GM18873 (cell line): Measurements from ENCODE around the gene EHMT2.
"Not testable (repeated sequence)": the region's sequence is repeated elsewhere in the genome, so short reads cannot be mapped to it uniquely, and the experiment has no call there.

Source experiments
- ATAC-seq: cut with Tn5 transposase; IDR thresholded peaks from one replicate; pipeline ENCODE4 v1.9.1; 2021; ENCODE audit warnings: mild to moderate bottlenecking, moderate library complexity, moderate number of reproducible peaks; ENCODE audit not compliant: unreplicated experiment, low FRiP score

EHMT2 gene

DNA sequence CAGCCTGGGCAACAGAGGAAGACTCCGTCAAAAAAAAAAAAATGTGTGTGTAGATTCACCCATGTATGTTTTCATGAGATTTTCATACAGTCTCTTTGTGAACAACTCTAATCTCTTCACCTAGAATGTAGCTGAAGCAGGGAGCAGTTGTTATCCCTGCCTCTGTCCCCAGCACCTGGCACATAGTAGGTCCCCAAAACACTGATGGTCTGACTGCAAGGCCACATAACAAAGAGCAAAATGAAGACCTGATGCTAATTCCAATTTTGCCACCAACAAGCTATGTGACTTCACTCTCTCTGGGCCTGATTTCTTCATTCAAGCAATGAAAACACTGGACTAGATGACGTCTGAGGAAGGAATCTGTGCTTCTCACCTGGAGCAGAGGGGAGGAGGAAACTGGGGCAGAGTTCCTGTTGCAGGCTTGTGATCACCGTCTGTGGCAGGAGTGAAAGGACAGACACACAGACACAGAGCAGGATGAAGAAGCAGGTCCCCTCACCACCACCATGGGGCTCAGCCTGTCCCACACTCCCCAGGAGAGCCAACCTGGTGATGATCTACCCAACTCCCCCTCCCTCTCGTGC, 23.3 kb downstream of the EHMT2 start:
- ATAC-seq: no peak

DNA sequence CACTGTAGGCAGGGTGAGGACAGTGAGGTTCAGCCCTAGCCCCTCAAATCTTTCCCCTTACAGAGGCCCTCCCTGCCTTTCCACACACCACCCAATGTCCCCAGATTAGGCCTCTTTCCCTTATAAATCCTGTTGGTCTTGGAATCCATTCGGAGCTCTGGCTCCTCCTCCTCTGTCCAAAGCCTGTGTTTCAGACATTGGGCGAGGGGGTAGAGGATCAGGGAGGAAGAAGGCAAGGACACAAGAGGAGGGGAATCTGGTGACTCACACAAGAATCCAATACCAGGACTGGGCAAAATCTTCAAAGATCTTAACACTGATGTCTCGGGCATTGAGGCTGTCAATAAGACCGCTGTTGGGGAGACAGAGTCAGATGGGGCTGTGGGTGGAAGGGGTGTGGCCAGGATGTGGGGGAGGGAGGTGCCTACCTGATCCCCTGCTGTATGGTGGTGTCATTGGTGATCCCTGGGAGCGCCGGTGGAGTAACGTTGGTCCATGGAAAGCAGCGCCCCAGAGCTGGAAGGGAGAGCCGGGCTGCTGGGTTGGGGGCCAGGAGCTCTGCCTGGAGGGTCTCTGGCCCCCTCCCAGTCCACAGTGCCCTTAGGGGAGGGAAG, 26.3 kb downstream of the EHMT2 start:
- no peak for ATAC-seq

DNA sequence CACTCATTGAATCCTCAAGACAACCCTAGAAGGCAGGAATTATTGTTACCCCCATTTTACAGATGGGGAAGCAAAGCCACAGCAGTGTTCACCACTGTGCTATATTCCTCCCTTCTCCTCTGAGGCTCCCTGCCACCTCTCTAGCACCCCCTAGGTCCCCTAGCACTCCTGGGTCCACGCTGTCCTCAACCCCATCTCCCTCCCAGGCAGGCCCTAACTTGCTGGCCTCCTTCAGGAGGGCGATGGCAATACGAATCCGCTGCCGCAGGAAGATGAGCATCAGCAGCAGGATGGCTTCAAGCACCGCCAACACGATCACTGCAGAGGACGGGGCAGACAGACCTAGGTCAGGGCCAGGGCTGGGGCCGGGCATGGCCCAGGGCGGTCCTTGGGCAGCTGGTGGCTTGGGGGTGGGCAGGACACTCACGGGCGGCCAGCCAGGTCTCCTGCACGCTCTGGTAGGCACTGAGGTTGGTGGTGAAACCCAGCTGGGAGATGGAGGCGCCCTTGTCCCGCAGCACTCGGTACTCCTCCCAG, 27.0 kb downstream of the EHMT2 start:
- ATAC-seq: no peak

DNA sequence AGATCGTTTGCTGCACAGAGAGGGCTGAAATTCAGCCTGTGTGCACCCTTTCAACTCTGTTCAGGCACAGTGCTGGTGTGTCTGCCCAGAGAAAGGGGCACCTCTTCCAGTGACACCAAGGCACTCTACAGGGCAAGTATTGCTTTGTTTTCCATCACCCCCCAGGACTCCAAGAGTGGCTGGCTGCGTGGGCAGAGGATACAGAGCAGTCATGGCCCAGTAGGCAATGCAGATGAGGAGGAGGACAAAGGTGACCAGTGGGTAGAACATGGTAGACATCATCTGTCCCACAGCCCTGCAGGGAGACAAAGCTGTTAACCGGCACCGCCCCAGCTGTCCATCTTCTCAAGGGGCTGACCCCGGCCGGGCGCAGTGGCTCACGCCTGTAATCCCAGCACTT, 28.2 kb downstream of the EHMT2 start:
- ATAC-seq: no peak

DNA sequence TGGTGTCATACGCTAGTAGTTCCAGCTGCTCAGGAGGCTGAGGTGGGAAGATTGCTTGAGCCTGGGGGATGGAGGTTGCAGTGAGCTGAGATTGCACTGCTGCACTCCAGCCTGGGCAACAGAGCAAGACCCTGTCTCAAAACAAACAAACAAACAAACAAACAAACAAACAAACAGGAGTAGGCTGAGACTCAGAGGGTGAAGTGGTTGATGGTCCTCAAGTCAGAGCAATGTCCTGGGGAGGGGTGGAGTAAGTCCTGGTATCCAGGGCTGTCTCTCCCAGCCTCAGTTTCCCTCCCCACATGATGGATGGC, 28.9 kb downstream of the EHMT2 start:
- ATAC-seq: not testable (repeated sequence)

DNA sequence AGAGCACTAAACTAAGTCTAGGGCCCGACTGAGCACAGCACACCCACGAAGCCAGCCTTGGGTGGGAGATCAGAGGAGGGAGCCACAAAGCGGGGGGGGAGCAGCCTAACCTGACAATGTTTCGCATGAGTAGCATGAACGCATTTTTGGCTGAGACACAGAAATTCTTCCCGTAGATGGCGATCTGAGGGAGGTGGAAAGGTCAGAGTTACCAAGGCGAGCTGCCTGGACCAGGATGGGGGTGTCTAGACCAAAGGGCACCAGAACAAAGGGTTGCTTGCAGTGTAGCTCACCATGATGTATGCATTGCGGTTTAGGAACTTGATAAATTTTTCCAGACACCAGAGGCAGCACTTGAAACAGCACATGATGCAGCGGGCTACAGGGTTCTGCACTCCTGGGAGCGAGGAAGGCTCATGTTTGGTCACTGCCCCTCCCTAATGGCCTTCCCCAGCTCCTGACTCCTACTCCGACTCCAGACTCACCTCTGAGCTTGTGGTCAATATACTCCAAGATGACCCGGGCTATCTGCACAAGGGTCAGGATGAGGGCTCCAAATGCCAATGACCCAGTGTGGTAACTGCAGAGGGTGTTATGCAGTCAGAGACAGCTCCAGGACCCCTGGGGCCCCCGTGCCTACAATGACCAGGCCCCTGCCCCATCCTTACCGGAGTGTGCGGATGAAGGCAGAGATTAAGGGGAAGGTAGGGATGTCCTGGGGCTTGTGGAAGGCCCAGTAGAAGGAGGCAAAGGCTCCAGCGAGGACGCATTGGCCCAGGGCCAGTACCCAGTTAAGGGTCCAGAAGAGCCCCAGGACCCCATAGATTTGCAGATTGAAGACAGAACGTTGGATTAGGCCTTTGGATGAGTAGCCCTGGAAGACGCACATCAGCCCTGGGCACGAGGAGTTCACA, 32.0 kb downstream of the EHMT2 start:
- no peak for ATAC-seq

DNA sequence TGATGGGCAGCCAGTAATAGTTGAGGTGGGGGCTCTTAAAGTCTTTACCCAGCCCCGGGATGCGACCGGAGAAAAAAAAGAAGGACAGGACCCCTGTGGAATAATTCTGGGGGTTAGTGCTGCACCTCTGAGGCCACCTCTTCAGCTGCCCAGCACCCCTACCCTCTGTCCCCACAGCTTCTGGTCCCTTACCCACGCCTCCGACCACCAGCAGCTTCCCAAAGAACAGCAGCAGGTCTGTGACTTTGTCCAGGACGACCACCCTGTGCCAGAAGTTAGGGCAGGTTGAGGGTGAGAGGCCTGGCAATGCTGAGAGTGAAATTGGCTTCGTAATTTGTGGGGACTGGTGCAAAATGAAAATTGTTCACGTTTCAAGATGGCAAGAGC, 32.7 kb downstream of the EHMT2 start:
- no peak for ATAC-seq

DNA sequence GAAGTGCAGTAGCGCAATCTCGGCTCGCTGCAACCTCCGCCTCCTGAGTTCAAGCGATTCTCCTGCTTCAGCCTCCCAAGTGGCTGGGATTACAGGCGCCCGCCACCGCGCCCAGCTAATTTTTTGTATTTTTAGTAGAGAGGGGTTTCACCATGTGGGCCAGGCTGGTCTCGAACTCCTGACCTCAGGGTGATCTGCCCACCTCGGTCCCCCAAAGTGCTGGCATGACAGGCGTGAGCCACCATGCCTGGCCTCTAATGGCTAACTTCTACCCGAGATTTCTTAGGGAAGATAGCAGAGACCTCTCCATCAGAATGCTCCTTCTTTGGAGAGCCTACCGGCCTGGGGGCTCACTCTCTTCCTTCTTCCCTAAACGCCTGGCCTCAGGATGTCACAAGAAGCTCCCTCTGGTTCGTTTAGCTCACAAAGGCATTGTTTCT, 33.4 kb downstream of the EHMT2 start:
- not testable (repeated sequence) for ATAC-seq

DNA sequence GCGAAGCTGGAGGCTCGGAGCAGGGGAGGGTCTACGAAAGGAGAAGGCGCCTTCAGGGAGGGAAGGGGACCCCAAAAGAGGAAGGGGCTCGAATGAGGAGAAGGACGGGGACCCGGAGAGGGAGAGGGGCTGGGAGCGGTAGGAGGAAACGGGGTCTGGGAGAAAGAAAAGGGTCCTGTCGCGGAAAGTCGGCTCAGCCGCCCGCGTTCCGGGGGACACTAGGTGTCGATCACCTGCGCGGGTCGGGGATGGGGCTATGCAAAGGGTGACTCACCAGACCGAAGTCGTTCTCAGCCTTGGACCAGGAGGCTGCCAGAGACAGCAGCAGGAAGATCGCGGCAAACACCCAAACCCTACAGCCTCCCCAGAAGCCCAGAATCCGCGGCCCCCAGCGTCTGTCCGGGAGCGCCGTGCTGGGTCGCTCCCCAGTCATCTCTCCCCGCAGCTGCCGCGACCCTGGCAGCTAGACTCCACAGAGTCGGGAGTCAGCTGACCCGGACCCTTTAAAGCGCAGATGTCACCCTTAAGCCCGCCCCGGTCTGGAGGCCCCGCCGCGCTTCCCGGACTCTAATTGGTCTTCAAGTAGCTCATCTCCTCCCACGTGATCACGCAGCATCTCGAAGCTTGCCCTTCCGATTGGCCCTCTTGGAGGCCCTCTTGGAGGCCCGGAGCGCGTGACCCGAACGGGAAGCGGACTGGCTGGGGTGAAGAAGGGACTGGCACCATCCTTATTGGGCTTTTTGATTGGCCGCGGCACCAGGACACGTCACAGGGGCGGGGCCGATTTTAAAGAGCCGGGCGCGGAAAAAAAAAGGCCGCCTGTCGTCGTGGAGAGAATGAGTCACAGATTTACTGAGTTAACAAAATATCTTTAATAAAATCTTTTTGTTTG, 34.9 kb downstream of the EHMT2 start, which contains the start of gene NEU1:
Gene NEU1 (minus strand): TSS at position 478 of the 892 bp plus-strand sequence. CDS start 45 bp downstream, at position 433.
- ATAC-seq: peak; percentile 88

DNA sequence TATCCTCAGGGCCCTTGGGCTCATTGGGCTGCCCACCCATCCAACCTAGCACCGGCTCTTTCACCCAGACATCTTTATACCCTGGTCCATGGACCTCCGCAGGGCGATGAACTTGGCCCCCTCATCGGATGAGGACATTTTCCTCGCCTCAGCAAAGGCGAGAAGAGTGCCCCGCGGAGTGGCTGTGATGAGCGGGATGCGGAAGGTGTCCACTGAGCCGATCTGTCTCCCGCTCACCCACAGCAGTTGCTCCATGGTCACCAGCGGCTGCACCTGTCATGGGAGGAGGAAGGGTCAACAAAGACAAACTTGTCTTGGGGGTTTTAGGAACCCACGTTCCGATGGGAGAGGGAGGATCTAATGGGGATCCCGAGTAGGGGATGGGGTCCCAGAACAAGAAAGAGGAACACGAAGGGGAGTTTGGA, 35.6 kb downstream of the EHMT2 start:
- ATAC-seq: no peak

DNA sequence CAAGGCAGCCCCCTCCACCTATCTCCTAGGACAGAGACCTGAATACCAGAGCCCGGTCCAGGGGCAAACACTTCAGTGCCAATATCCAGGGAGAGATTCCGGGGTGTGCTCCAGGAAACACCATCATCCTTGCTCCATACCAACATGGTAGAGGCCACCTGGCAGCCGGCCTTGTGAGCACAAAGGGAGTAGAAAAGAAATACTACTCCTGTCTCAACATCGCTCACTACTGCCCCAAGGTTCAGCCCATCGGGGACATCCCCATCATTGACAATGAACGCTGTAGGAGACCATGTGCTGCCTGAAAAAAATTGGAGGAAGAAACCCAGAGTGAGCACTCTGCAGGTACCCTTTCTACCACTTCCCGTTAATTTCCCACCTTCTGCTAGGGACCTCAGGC, 36.3 kb downstream of the EHMT2 start:
- no peak for ATAC-seq

DNA sequence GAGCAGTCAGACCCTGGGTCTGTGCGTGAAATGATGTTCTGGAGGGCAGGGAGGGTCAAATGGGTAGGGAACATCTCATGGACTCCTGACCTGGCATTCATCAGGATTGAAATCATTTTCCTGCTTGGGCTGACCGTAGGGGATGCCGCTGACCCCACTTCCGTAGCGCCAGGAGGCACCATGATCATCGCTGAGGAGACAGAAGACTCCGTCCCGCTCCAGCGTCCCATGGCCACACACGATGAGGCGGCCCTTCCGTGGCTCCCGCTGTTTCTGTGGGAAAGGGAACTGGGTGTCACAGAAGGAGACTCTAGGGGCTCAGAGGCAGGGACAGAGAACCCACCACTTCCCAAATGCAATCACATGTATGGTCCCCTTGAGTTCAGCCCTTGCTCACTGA, 37.1 kb downstream of the EHMT2 start:
- ATAC-seq: no peak

DNA sequence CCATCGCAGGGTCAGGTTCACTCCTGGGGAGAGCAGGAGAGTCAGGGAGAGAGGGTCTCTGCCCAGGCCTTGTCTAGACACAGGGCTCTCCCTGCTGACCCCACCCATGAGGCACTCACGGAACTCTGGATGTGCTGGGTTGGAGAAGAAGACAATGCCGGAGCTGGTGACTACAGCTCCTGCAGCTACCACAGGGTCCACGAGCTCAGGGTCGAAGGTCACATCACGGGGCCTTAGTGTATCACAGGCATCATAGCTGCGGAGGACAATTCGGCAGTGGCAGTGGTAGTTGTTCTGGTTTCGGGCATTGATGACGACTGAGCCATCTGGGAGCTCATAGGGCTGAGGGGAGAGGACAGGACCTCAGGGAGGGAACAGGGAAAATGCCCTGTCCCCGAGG, 37.6 kb downstream of the EHMT2 start:
- no peak for ATAC-seq

DNA sequence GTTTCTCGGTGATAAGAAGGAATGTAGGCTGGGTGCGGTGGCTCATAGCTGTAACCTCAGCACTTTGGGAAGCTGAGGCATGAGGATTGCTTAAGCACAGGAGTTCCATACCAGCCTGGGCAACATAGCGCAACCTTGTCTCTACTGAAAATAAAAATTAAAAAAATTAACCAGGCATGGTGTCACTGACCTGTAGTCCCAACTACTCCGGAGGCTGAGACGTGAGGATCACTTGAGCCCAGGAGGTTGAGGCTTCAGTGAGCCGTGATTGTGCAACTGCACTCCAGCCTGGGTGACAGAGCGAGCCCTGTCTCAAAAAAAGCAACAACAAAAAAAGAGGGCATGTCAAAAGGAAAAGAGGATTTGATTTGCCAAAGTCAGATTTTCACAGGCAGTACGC, 38.8 kb downstream of the EHMT2 start:
- ATAC-seq: no peak

DNA sequence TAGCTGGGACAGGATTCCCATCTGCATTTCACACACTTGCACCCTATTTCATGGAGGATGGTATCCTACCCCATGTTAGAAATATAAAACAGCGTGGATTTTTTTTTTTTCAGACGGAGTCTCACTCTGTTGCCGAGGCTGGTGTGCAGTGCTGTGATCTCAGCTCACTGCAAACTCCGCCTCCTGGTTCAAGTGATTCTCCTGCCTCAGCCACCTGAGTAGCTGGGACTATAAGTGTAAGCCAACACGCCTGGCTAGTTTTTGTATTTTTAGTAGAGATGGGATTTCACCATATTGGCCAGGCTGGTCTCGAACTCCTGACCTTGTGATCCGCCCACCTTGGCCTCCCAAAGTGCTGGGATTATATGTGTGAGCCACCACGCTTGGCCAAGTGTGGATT, 39.7 kb downstream of the EHMT2 start:
- not testable (repeated sequence) for ATAC-seq

DNA sequence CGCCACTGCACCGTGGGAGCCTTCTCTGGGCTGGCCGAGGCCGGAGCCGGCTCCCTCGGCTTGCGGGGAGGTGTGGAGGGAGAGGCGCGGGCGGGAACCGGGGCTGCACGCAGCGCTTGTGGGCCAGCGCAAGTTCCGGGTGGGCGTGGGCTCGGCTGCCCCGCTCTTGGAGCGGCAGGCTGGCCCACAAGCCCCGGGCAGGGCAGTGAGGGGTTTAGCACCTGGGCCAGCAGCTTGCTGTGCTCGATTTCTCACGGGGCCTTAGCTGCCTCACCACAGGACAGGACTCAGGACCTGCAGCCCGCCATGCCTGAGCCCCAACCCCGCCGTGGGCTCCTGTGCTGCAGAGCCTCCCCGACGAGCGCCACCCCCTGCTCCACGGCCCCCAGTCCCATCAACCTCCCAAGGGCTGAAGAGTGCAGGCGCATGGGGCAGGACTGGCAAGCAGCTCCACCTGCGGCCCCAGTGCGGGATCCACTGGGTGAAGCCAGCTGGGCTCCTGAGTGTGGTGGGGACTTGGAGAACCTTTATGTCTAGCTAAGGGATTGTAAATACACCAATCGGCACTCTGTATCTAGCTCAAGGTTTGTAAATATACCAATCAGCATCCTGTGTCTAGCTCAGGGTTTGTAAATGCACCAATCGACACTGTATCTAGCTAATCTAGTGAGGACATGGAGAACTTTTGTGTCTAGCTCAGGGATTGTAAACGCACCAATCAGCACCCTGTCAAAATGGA, 45.3 kb downstream of the EHMT2 start:
- not testable (repeated sequence) for ATAC-seq

DNA sequence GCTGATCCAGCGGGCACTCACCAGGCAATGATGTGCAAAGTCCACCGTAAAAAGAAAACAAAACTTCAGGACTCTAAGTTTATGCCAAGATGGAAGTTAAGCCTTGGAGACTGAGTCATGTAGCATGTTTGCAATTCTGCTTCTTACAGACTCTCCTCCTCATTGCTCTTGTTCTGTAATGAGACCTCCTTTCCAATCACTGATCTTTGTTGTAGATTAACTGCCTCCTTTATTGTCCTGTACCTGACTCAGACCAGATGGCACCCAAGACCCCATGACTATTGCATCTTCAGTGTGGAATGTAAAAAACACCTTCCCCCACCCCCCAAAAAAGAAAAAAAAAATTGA, 46.0 kb downstream of the EHMT2 start:
- ATAC-seq: no peak

DNA sequence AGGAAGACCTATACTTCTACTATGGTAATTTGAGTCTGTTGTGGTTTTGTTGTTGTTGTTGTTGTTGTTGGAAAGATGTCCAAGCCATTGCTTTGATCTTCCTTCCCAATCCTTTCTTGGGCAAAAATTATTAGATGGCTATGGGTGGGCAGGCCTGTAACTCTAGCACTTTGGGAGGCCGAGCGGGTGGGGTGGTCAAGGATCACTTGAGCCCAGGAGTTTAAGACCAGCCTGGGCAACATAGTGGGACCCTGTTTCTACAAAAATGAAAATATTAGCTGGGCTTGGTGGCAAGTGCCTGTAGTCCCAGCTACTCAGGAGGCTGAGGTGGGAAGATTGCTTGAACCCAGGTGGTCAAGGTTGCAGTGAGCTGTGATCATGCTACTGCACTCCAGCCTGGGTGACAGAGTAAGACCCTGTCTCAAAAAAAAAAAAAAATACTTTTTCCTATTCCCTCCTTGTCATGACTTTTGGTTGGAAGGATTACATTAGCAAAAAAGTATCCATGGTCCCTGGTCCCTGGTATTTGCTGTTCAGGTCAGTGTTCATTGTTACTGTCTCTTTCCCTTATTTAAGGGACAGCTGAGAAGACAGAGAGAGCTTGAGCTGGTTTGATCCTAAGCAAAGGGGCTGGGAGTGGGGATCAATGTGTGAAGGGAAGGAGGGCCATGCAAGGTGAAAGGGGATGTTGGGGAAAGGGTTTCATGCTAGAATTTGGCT, 46.6 kb downstream of the EHMT2 start:
- ATAC-seq: no peak
